SK-N-MC (cell line): ENCODE data around the gene ZNF275.

Experiments
- EZH2 ChIP-seq: fragments of 200-600 bp; sonication (generic); IDR thresholded peaks from one replicate; pipeline ENCODE4 v1.6.1; 2017; ENCODE audit warnings: antibody characterized with exemption
- POLR2AphosphoS5 ChIP-seq: IDR thresholded peaks from 2 replicates; pipeline ENCODE4 v1.6.1; 2012; ENCODE audit warnings: mild to moderate bottlenecking, low read depth, low read length, borderline replicate concordance

DNA sequence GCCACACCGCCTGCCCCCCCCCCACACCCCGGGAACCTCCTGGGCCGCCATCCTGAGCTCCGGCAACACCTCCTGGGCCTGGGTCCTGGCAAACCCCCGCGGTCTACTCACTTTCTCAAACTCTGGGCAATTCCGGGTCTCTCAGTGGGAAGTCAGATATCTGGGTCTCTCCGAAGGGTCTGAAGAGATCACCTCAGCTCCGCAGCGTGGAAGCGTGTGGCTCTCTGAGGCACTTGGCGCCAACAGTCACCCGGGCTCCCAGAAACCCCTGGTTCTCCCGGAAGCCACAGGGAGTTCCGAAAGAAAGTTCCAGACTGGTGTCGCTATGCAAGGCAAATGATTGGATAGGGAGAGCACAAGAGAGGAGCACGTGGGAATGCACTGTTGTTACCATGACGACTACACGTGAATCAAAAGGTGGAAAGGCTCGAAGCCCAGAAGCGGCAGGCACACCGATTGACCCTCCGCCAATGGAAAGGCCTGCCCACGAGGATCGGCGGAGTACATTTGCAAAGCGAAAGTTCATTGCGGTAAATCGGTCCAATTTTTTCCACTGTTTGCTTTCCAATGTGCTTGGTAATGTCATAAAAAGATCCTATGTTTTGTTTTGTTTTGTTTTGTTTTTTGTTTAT is 67.3 kb downstream of the ZNF275 start, which contains the start of gene PNMA6E:
- TF ChIP-seq EZH2 (no peak), POLR2AphosphoS5 (no peak)
